Glomerular visceral epithelial cell (primary cell): Measurements from ENCODE around the gene LATS2.

Experiments used
- DNase-seq: peaks from one replicate; pipeline ENCODE4 v3.0.0-alpha.2; 2016; ENCODE audit errors: extremely low spot score

Gene LATS2

GRCh38 chr13:21018220-21018619 is 43.2 kb downstream of the LATS2 start:
- DNase-seq = no peak

- no peak for DNase-seq
These were observed 44.9 kb downstream of the LATS2 start for GRCh38 chr13:21016487-21016886.

- DNase-seq = no peak
These were observed 46.1 kb downstream of the LATS2 start for GRCh38 chr13:21015284-21015683.

GRCh38 chr13:21014502-21015170 is 46.8 kb downstream of the LATS2 start:
- DNase-seq = peak; percentile 76

- peak; percentile 43 for DNase-seq
These were observed 47.3 kb downstream of the LATS2 start for GRCh38 chr13:21014139-21014501.

GRCh38 chr13:21013682-21014038 is 47.7 kb downstream of the LATS2 start:
- DNase-seq = no peak

- DNase-seq = peak; percentile 58
These were observed 48.3 kb downstream of the LATS2 start for GRCh38 chr13:21012841-21013681.

GRCh38 chr13:21012211-21012610 is 49.2 kb downstream of the LATS2 start:
- DNase-seq = no peak

- DNase-seq = peak; percentile 66
These were observed 50.0 kb downstream of the LATS2 start for GRCh38 chr13:21011378-21011777.

- DNase-seq = no peak
These were observed 50.8 kb downstream of the LATS2 start for GRCh38 chr13:21010621-21011020.

GRCh38 chr13:21009036-21009435 is 52.4 kb downstream of the LATS2 start:
- no peak for DNase-seq

GRCh38 chr13:21008026-21008425 is 53.4 kb downstream of the LATS2 start:
- no peak for DNase-seq

GRCh38 chr13:21006141-21007005 is 55.0 kb downstream of the LATS2 start:
- no peak for DNase-seq

- no peak for DNase-seq
These were observed 56.2 kb downstream of the LATS2 start for GRCh38 chr13:21005193-21005592.

GRCh38 chr13:21001471-21001870 is 59.9 kb downstream of the LATS2 start:
- no peak for DNase-seq

GRCh38 chr13:21000647-21001046 is 60.7 kb downstream of the LATS2 start:
- no peak for DNase-seq

- no peak for DNase-seq
These were observed 62.6 kb downstream of the LATS2 start for GRCh38 chr13:20998649-20999415.

GRCh38 chr13:20997301-20998161 is 63.9 kb downstream of the LATS2 start:
- DNase-seq = peak; percentile 92

- no peak for DNase-seq
These were observed 66.0 kb downstream of the LATS2 start for GRCh38 chr13:20995245-20995838.

- DNase-seq = no peak
These were observed 67.0 kb downstream of the LATS2 start for GRCh38 chr13:20994441-20994821.
